GM18858 (cell line): Measurements from ENCODE around the gene MRRF.

ENCODE experiments used
- ATAC-seq: cut with Tn5 transposase; IDR thresholded peaks from one replicate; pipeline ENCODE4 v1.9.1; 2021; ENCODE audit not compliant: unreplicated experiment

MRRF gene

DNA sequence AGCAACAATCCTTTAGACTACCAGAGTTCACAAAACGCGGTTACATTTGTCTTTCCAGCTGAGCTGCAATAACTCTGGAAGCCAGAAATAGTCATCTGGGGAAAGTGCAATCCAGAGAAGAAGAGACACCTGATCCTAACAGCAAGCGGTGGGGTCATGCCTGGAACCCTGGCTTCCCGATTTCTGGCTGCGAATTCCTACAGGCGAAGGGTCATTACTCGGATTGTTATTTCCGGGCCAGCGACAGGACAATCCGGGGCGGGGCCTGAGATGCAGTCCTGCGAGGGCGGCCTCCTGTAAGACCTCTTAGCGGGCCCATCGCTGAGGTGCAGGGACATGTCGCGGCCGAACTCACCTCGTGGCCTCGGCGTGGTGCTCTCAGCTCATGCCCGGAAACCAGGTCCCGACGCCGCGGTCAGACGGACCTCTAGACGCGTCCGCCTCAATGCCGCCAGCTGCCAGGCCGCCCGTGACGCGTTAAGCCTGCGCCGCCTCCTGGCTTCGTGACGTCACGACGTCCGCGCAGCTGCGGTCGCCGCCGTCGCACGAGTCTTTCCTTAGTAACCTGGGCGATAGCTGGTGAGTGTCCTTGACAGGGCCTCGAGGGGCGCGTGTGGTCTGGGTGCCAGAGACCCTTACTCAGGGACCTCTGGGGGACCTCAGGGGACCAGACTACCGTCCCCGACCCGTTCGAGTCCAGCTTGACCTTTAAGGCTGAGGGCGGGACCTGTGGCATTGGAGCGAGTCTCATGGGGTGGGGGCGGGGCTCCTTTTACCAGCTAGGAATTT lies at the start of gene MRRF, which contains the start of gene RBM18:
MRRF (plus strand) TSS at position 523 of the 789 bp plus-strand sequence. CDS start 6,010 bp downstream, outside the sequence.
RBM18 (minus strand) TSS at position 481 of the 789 bp plus-strand sequence. CDS start 3,348 bp downstream, outside the sequence.
- peak; percentile 82 for ATAC-seq

GRCh38 chr9:122215663-122216062 lies 49.0 kb upstream of the MRRF start:
- ATAC-seq = no peak

DNA sequence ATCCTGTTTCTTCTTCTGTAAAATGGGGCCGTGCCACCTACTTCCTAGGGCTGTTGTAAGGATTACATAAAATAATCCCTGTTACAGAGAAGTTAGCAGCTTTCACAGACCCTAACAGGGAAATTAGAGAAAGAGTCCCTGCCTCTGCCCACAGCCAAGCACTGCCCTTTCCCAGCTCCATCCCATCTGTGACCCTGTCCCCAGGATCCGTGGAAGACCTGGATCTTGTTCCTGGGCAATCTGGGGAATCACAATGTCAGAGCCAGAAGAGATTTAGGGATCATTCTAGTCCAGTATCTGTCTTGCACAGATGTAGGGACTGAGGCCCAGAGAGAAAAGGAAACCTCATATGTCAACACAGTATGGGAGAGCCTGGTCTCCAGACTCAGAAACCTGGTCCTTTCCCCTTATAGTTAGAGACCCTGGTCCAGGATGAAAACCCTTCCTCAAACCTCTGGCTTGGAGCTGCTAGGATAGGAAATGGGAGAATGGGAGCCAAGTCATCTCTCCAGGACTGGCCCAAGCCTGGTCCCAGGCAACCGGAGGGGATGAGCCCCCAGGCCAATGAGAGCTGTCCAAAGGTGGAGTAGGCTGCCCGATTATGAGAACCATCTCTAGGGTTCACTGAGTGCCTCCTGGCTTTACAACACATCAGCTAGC lies 48.4 kb upstream of the MRRF start:
- ATAC-seq = no peak

GRCh38 chr9:122216798-122217418 lies 47.8 kb upstream of the MRRF start:
- no peak for ATAC-seq

DNA sequence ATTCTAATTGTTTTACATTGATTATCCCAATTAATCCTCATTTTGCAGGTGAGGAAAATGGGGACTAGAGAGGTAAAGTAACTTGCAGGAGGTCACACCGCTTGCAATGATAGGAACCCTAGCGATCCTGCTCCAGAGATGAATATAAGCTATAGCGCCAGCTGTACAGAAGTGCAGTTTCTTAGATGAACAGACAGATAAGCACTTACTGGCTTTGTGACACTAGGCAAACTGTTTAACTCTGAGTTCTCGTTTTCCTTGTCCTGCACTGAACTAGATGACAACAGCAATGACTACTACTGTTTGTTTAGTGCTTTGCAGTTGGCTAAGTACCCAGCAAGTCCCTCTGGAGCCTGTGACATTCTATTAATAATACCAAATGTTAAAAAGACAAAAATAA lies 47.0 kb upstream of the MRRF start:
- ATAC-seq = no peak

- no peak for ATAC-seq
Observed at GRCh38 chr9:122218071-122218934, 46.4 kb upstream of the MRRF start.

DNA sequence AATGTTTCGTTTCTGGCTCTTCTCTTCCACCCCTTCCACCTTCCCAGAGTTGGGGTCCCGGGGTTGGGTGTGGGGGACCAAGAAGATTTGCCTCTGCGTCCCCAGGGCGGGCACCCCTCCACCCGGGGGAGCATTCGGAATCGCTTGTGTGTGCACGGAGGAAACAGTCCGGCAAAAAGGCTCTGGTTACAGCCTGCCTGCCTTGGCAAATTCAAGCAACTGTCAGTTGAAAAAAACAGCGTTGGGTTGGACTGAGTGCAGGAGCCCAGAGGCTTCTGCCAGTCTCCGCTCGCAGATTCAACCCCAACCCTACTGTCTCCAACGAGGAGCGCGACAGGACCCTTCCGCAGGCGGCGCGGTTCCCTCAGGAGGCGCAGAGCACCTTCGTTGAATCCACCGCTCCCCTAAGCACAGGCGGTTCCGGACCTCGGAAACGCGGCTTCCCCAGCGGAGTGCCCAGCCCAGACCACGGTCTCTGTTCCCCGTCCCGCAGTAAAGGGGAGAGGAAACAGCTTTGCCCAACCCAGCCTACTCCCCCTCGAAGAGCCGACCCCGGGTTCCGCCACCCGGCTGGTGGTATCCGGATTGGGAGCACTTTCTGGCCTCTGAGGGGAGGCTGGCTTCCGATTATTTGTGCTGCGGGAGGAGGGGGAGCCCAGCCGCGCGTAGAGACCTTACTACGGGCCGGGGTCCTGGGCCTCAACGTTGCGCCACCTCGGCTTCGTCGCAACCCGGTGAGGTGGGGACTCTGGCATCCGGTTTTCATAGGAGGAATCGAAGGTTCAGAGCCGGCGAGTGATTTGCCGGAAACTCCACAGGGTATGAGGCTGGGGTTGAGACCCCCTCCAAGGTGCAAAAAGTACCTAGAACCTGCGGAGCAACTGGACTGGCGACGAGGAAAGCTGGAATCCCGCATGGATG lies 45.5 kb upstream of the MRRF start:
- ATAC-seq = no peak

- no peak for ATAC-seq
Observed at GRCh38 chr9:122219856-122220672, 44.6 kb upstream of the MRRF start.

- no peak for ATAC-seq
Observed at GRCh38 chr9:122220673-122221182, 44.0 kb upstream of the MRRF start.

DNA sequence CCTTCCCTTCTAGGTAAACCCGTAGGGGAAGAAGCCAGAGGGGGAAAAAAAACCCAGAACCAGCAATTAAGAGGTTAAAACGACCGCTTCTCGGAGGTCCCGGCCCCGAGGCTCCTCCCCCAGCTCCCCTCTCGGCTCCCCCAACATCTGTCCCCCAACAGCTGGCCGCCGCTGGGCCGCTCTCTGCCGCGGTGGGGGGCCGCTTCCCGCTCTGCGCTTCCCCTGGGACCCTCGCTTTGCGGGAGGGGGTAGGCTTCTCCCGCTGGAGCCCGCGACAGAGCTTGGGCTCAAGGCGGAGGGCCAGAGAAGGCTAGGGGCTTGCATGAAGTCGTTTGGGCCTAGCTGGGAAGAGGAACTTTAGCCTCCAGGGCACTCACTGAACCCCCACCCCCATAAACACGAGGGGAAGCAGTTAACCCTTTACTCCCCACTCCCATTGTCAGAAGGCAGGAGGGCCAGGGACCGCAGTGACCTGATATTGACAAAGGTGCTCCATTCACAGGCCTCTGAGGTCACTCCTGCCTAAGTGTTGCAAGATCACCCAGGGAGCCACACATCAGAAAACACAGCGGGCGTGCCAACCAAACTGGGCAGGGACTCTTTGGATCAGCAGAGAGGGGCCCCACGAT lies 43.4 kb upstream of the MRRF start:
- no peak for ATAC-seq

DNA sequence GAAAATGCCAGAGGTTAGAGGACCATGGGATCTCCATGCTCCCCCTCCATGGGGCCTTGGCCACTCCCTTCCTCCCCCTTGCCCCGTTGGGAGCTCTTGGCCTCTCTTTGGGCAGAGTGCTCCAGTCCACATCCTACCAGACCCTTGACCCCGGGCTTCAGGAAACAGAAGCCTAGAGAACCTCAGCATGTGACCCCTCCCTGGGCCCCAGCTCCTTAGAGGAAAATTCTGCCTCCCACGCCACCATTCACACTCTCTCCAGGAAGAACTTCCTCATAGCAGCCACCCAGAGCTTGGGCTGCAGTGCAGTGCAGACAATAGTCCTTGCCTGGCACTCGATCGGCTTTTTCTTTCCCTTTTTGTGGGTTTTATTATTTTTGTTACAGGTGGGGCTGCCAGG lies 41.9 kb upstream of the MRRF start:
- ATAC-seq = no peak

GRCh38 chr9:122223435-122223834 lies 41.2 kb upstream of the MRRF start:
- ATAC-seq = no peak

- ATAC-seq = no peak
Observed at GRCh38 chr9:122225312-122226141, 39.2 kb upstream of the MRRF start.

GRCh38 chr9:122226142-122226757 lies 38.4 kb upstream of the MRRF start:
- no peak for ATAC-seq

GRCh38 chr9:122226758-122227574 lies 37.7 kb upstream of the MRRF start:
- ATAC-seq = no peak

DNA sequence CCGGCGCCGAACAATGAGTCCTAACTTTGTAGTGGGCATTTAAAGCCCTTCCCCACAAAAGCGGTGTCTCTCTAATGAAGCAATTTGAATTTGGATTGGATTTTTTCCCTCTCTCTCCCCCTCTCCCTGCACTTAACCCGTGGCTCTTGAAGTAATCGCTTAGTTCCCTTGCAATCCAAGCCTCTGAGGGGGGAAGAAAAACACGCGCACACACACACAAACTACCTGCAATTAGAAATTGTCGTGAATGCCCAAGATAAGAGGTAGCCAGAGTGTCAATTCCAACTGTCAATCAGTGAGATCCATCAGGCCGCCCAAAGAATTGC lies 37.1 kb upstream of the MRRF start:
- ATAC-seq = no peak
